MM.1S (cell line): ENCODE data around the gene NR1I3.

ENCODE experiments used
- DNase-seq: peaks from one replicate; pipeline ENCODE4 v3.0.0-alpha.2; 2015
- H2AFZ ChIP-seq: fragments of 300-600 bp; sonication (generic); 2 replicates; pipeline ENCODE4 v1.6.0; 2016; ENCODE audit warnings: antibody characterized with exemption, low read length
- H3F3A ChIP-seq: fragments of 300-600 bp; sonication (generic); 2 replicates; pipeline ENCODE4 v1.6.1; 2016; ENCODE audit warnings: mild to moderate bottlenecking, antibody characterized with exemption, low read length, moderate library complexity, mixed read lengths; ENCODE audit not compliant: insufficient read depth
- H3K27ac ChIP-seq: fragments of 300-600 bp; sonication (generic); 2 replicates; pipeline ENCODE4 v1.5.1; 2016; ENCODE audit warnings: mild to moderate bottlenecking, low read length
- H3K27me3 ChIP-seq: fragments of 300-600 bp; sonication (generic); replicated peaks from 2 replicates; pipeline ENCODE4 v1.6.0; 2016; ENCODE audit warnings: low read length; ENCODE audit not compliant: insufficient read depth
- H3K36me3 ChIP-seq: fragments of 300-600 bp; sonication (generic); replicated peaks from 2 replicates; pipeline ENCODE4 v1.6.1; 2016; ENCODE audit warnings: mild to moderate bottlenecking, low read length, mixed read lengths; ENCODE audit not compliant: insufficient read depth
- H3K4me1 ChIP-seq: fragments of 300-600 bp; sonication (generic); 2 replicates; pipeline ENCODE4 v1.6.1; 2016; ENCODE audit warnings: low read length, mixed read lengths
- H3K4me2 ChIP-seq: fragments of 300-600 bp; sonication (generic); 2 replicates; pipeline ENCODE4 v1.6.0; 2016; ENCODE audit warnings: low read depth, low read length
- H3K4me3 ChIP-seq: fragments of 300-600 bp; sonication (generic); 2 replicates; pipeline ENCODE4 v1.5.1; 2016; ENCODE audit warnings: low read length, mixed read lengths
- H3K79me2 ChIP-seq: fragments of 300-600 bp; sonication (generic); 2 replicates; pipeline ENCODE4 v1.6.1; 2016; ENCODE audit warnings: mixed run types, low read length, mixed read lengths
- H3K9ac ChIP-seq: fragments of 300-600 bp; sonication (generic); 2 replicates; pipeline ENCODE4 v1.6.1; 2016; ENCODE audit warnings: low read length, mixed read lengths
- H3K9me2 ChIP-seq: fragments of 300-600 bp; sonication (generic); replicated peaks from 2 replicates; pipeline ENCODE4 v1.6.1; 2016; ENCODE audit warnings: mild to moderate bottlenecking, low read length, mixed read lengths; ENCODE audit not compliant: insufficient read depth
- H3K9me3 ChIP-seq: fragments of 300-600 bp; sonication (generic); replicated peaks from 2 replicates; pipeline ENCODE4 v1.6.1; 2016; ENCODE audit warnings: mild to moderate bottlenecking, low read length, mixed read lengths; ENCODE audit not compliant: insufficient read depth
- H4K20me1 ChIP-seq: fragments of 300-600 bp; sonication (generic); 2 replicates; pipeline ENCODE4 v1.6.1; 2016; ENCODE audit warnings: mild to moderate bottlenecking, low read length, moderate library complexity, mixed read lengths; ENCODE audit not compliant: insufficient read depth
- EZH2 ChIP-seq: fragments of 300-600 bp; sonication (generic); optimal IDR thresholded peaks from 2 replicates; pipeline ENCODE3; 2017; ENCODE audit warnings: low read depth, mild to moderate bottlenecking, antibody characterized with exemption, low read length, mixed read lengths
- EZH2phosphoT487 ChIP-seq: fragments of 300-600 bp; sonication (generic); IDR thresholded peaks from 2 replicates; pipeline ENCODE4 v1.6.1; 2018; ENCODE audit warnings: antibody characterized with exemption, low read length
- TF ChIP-seq, protein P1 (sequence below): fragments of 300-600 bp; sonication (generic); IDR thresholded peaks from 2 replicates; pipeline ENCODE4 v1.5.1; 2016; ENCODE audit warnings: antibody characterized with exemption, low read length, mixed read lengths

Gene NR1I3

DNA sequence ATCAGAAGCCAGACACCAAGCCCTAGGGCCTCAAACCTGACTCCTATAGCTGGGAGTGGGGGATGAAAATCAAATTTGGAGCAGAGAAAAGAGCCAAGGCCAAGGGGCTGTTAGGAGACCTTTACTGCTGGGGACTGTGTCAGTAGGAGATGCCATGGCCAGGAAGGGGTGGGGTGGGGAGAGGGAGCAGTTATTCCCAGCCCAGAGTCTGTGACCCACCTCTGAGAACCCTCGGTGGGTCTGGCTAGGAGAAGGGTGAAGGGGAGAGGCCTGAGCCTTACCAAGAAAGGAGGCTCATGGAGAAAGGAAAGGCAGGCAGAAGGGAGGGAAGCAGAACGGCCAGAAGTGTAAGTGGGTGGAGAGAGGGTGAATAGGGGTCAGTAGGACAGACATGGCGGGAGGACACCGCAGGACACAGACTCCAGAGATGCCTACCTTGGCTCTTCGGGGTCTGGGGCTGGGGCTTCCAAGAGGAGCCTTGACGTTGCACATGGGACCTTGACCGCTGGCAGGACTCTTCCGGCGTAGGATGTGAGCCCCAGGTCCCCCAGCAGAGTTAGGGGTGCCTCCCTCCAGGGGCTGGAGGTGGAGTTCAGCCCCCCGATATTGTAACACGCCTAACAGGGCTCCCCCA, 40.3 kb downstream of the NR1I3 start:
- Histone ChIP-seq H3K4me2 (no peak overlapping the region), H3K9ac (no peak overlapping the region)

DNA sequence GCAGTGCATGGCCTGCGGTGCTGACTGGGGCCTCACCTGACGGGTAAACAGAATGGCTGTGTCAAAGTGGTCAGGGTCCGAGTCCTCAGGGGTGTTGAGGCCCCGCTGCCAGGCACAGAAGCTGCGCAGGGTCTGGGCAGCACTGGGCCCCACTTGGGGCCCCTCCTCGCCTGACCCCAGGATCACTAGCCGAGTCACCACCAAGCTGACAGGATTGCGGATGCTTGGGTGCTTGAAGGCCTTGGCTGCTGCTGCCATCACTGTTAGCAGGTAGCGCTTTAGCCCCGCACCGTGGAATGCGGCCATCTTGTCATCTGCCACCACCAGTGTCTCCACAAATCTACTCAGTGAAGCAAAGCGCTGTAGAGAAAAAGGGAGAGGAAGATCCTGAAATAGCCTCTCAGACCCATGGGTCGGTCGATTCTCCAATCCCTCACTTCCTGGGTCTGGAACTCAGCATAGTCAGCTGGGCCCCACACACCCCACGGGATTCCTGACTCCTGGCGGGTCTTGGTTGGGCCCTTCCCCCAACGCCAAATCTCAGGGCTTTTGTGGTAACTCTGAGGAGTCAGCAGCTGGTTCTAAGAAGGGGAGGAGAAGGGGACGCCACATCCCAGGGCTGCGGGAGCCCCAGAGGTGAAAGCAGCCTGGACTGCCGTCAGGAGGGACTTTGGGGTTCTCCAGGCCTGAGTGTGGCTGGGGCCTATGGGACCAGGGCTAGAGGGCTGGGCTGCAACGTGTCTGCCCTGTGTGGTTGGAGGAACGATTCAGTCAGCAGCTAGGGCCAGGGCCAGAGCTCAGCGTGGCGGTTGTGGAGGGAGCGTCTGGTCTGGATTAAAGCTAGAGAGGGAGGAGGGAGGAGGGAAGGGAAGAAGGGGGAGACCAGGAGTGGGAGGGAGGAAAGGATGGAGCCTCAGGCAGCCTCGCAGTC, 41.2 kb downstream of the NR1I3 start:
- no peaks in the 10 kb centered on the region for H3K9me2 ChIP-seq
- no peak overlapping the region for H3K27ac ChIP-seq
- H3K4me3 ChIP-seq, result no peak overlapping the region
- peaks cover 20% of the 10 kb centered on the region for H3K4me1 ChIP-seq
- no peaks in the 10 kb centered on the region for H3K9me3 ChIP-seq
- TF ChIP-seq EZH2phosphoT487 (no peak), EZH2 (no peak)
- TF ChIP-seq, protein P1, sequence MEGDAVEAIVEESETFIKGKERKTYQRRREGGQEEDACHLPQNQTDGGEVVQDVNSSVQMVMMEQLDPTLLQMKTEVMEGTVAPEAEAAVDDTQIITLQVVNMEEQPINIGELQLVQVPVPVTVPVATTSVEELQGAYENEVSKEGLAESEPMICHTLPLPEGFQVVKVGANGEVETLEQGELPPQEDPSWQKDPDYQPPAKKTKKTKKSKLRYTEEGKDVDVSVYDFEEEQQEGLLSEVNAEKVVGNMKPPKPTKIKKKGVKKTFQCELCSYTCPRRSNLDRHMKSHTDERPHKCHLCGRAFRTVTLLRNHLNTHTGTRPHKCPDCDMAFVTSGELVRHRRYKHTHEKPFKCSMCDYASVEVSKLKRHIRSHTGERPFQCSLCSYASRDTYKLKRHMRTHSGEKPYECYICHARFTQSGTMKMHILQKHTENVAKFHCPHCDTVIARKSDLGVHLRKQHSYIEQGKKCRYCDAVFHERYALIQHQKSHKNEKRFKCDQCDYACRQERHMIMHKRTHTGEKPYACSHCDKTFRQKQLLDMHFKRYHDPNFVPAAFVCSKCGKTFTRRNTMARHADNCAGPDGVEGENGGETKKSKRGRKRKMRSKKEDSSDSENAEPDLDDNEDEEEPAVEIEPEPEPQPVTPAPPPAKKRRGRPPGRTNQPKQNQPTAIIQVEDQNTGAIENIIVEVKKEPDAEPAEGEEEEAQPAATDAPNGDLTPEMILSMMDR, result no peak
- no peak overlapping the region for H3K4me2 ChIP-seq
- peaks cover 2% of the 10 kb centered on the region; the same call in 1 of the 2 replicates for H3K79me2 ChIP-seq
- H4K20me1 ChIP-seq, result no peaks in the 10 kb centered on the region
- no peak overlapping the region for H2AFZ ChIP-seq
- no peak for DNase-seq
- no peak overlapping the region for H3K9ac ChIP-seq
- no peaks in the 10 kb centered on the region for H3K36me3 ChIP-seq
- H3F3A ChIP-seq, result 0 out of 2 replicates have a peak, but pooled peaks cover 4% of the 10 kb centered on the region
- H3K27me3 ChIP-seq, result no peaks in the 10 kb centered on the region

More for the DNA sequence above, 40.3 kb downstream of the NR1I3 start:
- no peak for DNase-seq
- Histone ChIP-seq H3F3A (0 out of 2 replicates have a peak, but pooled peaks cover 4% of the 10 kb centered on the region), H3K79me2 (peaks cover 9% of the 10 kb centered on the region), H3K4me3 (no peak overlapping the region), H3K27me3 (no peaks in the 10 kb centered on the region), H3K4me1 (peaks cover 19% of the 10 kb centered on the region), H3K27ac (no peak overlapping the region), H3K36me3 (no peaks in the 10 kb centered on the region), H2AFZ (no peak overlapping the region), H3K9me3 (no peaks in the 10 kb centered on the region), H4K20me1 (no peaks in the 10 kb centered on the region), H3K9me2 (no peaks in the 10 kb centered on the region)
- TF ChIP-seq EZH2phosphoT487 (no peak), EZH2 (no peak)
- TF ChIP-seq, protein P1, result no peak

DNA sequence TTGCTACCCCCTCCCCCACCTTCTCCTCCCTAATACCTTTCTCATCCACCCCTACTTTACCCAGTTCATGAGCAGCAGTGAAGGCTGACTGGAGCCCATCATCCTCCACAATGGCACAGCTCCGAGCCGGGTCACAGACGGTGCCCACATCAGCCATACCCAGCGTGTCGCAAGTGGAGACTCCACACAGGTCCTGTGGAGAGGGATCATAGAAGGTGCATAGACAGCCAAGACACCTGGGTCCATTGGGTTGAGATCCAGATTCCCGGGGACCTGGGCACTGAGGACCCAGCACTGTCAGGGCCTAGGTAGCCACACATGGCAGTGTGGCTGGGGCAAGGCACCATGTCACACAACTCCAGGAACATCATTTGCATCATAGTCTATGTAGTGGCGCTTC, 41.9 kb downstream of the NR1I3 start:
- Histone ChIP-seq H3K4me1 (peaks cover 13% of the 10 kb centered on the region), H3K27ac (no peak overlapping the region), H2AFZ (no peak overlapping the region), H3K4me3 (no peak overlapping the region), H3K79me2 (no peaks in the 10 kb centered on the region), H3K9me2 (no peaks in the 10 kb centered on the region), H3F3A (0 out of 2 replicates have a peak, but pooled peaks cover 4% of the 10 kb centered on the region), H3K9ac (no peak overlapping the region), H3K36me3 (no peaks in the 10 kb centered on the region), H3K9me3 (no peaks in the 10 kb centered on the region), H4K20me1 (no peaks in the 10 kb centered on the region), H3K4me2 (no peak overlapping the region), H3K27me3 (no peaks in the 10 kb centered on the region)
- TF ChIP-seq EZH2 (no peak), EZH2phosphoT487 (no peak)
- TF ChIP-seq, protein P1, result no peak
- no peak for DNase-seq
